Measurements from ENCODE around the gene CD200R1L.
A peak's percentile ranks its signal among the peaks of the same experiment; 100 is the strongest.

The CD200R1L gene

DNA sequence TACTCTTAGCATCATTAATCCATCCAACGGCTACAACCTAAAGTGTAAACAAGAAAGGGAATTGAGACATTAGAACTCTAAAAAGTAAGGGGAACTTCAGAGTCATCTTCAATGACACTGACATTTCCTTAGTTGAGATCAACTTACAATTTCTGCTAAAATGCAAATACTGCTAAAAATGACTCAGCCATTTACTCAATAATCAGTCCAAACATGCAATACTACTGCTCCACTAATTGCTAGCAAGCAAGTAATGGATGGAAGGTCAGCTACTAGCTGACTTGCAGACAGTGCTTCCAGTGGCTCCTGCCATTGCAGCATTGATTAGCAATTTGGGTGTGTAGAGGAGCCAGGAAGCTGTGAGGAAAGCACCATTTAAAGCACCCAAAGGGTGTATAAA is 28.4 kb downstream of the CD200R1L start:
- no peaks in the 10 kb centered on the region for H3K27me3 ChIP-seq
- TF ChIP-seq, protein P1, sequence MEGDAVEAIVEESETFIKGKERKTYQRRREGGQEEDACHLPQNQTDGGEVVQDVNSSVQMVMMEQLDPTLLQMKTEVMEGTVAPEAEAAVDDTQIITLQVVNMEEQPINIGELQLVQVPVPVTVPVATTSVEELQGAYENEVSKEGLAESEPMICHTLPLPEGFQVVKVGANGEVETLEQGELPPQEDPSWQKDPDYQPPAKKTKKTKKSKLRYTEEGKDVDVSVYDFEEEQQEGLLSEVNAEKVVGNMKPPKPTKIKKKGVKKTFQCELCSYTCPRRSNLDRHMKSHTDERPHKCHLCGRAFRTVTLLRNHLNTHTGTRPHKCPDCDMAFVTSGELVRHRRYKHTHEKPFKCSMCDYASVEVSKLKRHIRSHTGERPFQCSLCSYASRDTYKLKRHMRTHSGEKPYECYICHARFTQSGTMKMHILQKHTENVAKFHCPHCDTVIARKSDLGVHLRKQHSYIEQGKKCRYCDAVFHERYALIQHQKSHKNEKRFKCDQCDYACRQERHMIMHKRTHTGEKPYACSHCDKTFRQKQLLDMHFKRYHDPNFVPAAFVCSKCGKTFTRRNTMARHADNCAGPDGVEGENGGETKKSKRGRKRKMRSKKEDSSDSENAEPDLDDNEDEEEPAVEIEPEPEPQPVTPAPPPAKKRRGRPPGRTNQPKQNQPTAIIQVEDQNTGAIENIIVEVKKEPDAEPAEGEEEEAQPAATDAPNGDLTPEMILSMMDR (IDR thresholded peaks at IDR 0.05), result no peak
- peaks cover 11 to 13% of the 10 kb centered on the region in 2 experiments for H3K4me1 ChIP-seq (ENCODE audit: control insufficient read depth in 1 of 2, insufficient read depth in 1 of 2, low read depth in 1 of 2, low read length in 1 of 2)
- H3K27ac ChIP-seq, result peak overlapping the region; percentile 19
- H3K9me3 ChIP-seq, result no peaks in the 10 kb centered on the region
- no peak overlapping the region for H3K4me3 ChIP-seq (ENCODE audit: low read depth in 1 of 2, low read length in 1 of 2)
- H3K36me3 ChIP-seq, result no peaks in the 10 kb centered on the region

DNA sequence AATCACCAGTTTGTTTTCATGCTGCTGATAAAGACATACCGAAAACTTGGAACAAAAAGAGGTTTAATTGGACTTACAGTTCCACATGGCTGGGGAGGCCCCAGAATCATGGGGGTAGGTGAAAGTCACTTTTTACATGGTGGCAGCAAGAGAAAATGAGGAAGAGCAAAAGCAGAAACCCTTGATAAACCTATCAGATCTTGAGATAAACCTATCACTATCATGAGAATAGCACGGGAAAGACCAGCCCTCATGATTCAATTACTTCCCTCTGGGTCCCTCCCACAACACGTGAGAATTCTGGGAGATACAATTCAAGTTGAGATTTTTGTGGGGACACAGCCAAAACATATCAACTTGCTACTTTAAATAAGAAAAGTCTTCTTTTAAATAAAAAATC is 28.9 kb downstream of the CD200R1L start:
- Histone ChIP-seq H3K36me3 (no peaks in the 10 kb centered on the region), H3K4me1 (ENCODE audit: control insufficient read depth in 1 of 2, insufficient read depth in 1 of 2, low read depth in 1 of 2, low read length in 1 of 2) (peaks cover 11 to 18% of the 10 kb centered on the region in 2 experiments), H3K27me3 (no peaks in the 10 kb centered on the region), H3K9me3 (no peaks in the 10 kb centered on the region), H3K27ac (peak overlapping the region; percentile 19), H3K4me3 (ENCODE audit: low read depth in 1 of 2, low read length in 1 of 2) (no peak overlapping the region)
- TF ChIP-seq, protein P1 (IDR thresholded peaks at IDR 0.05), result no peak

DNA sequence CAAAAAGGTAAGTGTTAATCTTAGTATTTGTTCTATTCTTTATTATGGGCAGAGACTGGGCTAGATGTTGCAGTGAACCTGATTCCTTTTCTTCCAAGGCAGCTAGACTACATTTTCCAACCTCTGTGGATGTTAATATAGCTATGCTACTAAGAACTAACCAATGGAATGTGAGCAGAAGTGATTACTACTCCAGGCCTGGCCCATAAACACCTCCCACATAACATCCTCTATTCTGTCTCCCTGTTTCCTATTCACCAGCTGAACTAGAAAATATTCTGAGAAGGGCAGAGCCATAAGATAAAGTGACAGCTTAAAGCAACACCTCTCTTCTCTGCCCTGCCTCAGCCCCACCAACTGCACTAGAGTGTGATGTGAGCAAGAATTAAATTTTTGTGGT is 29.4 kb downstream of the CD200R1L start:
- no peaks in the 10 kb centered on the region for H3K36me3 ChIP-seq
- H3K4me3 ChIP-seq (ENCODE audit: low read depth in 1 of 2, low read length in 1 of 2), result no peak overlapping the region
- H3K27me3 ChIP-seq, result no peaks in the 10 kb centered on the region
- H3K27ac ChIP-seq, result no peak overlapping the region
- peaks cover 11 to 18% of the 10 kb centered on the region in 2 experiments for H3K4me1 ChIP-seq (ENCODE audit: control insufficient read depth in 1 of 2, insufficient read depth in 1 of 2, low read depth in 1 of 2, low read length in 1 of 2)
- TF ChIP-seq, protein P1 (IDR thresholded peaks at IDR 0.05), result no peak
- H3K9me3 ChIP-seq, result no peaks in the 10 kb centered on the region

DNA sequence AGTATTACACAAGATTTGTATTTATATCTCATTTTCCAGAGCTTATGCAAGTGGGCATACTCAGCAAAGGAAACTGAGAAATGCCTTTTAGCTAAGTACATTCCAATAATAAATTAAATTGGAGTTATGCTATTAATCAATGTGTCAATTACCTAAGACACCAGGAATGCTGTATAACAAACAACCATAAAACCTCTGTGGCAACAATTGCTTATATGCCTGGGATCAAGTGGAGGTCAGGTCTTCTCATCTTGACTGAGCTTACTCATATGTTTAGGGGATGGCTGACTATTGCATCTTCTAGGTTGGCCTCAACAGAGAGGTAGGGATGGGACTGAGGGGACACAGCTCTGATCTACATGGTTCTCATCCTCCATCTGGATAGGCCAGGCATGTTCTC is 30.7 kb downstream of the CD200R1L start:
- Histone ChIP-seq H3K36me3 (no peaks in the 10 kb centered on the region), H3K27ac (no peak overlapping the region), H3K4me3 (ENCODE audit: low read depth in 1 of 2, low read length in 1 of 2) (no peak overlapping the region), H3K27me3 (no peaks in the 10 kb centered on the region), H3K4me1 (ENCODE audit: control insufficient read depth in 1 of 2, insufficient read depth in 1 of 2, low read depth in 1 of 2, low read length in 1 of 2) (peaks cover 11 to 18% of the 10 kb centered on the region in 2 experiments), H3K9me3 (no peaks in the 10 kb centered on the region)
- TF ChIP-seq, protein P1 (IDR thresholded peaks at IDR 0.05), result no peak

DNA sequence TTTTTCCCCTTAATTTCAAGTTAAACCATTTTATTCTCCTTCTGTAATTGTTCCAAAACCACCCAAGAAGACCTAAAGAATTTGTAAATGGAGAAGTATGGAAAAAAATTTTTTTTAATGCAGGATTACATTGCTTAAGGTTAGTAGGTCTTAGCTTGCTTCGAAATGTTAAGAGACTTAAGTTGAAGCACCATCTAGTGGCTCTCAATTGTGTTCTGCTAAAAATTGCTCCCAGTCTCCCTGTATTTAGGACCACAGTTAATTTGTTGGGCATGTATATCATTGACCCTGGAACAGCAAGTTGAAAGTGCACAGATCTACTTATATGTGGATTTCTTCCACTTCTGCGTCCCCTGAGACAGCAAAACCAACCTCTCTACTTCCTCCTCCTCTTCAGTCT is 32.4 kb downstream of the CD200R1L start:
- no peak overlapping the region for H3K4me3 ChIP-seq (ENCODE audit: low read depth in 1 of 2, low read length in 1 of 2)
- H3K36me3 ChIP-seq, result no peaks in the 10 kb centered on the region
- peak overlapping the region; percentile 74 for H3K27ac ChIP-seq
- no peaks in the 10 kb centered on the region for H3K27me3 ChIP-seq
- peaks cover 11 to 18% of the 10 kb centered on the region in 2 experiments for H3K4me1 ChIP-seq (ENCODE audit: control insufficient read depth in 1 of 2, insufficient read depth in 1 of 2, low read depth in 1 of 2, low read length in 1 of 2)
- TF ChIP-seq, protein P1 (IDR thresholded peaks at IDR 0.05), result no peak
- no peaks in the 10 kb centered on the region for H3K9me3 ChIP-seq

DNA sequence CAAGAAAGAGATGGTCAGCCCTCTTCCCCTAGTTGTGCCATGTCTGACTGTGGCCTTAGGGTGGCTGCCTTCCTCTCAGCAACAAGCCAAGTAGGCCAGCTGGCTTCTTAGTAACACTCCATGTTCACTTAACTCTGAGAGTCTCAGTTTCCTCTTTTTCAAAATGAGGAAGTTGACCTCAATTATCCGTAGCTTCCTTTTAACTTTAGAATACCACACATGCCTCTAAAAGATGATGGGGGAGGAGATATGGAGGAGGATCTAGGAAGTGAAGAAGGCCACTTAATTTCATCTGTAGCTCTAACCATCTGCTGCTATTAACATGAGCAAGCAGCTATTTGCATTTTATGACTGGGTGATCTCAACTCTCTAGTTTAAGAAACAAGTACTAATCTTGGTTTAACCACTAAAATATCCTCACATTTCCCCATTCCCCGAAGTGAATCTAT is 32.9 kb downstream of the CD200R1L start:
- Histone ChIP-seq H3K27ac (peak overlapping the region; percentile 74), H3K4me1 (ENCODE audit: control insufficient read depth in 1 of 2, insufficient read depth in 1 of 2, low read depth in 1 of 2, low read length in 1 of 2) (peaks cover 11 to 18% of the 10 kb centered on the region in 2 experiments), H3K9me3 (no peaks in the 10 kb centered on the region), H3K4me3 (ENCODE audit: low read depth in 1 of 2, low read length in 1 of 2) (no peak overlapping the region), H3K27me3 (no peaks in the 10 kb centered on the region), H3K36me3 (no peaks in the 10 kb centered on the region)
- TF ChIP-seq, protein P1 (IDR thresholded peaks at IDR 0.05), result peak; percentile 23

All from neutrophil (primary cell).